Daoy (cell line): ENCODE data around the gene ATOH8. TPM values are rescaled to one million over a fixed set of nuclear protein-coding genes. Genes with fewer than 3 reads are reported as not detected.
A peak's percentile ranks its signal among the peaks of the same experiment; 100 is the strongest.

Experiments used
- DNase-seq: peaks from one replicate; pipeline ENCODE4 v3.0.0-alpha.2; 2015; ENCODE audit warnings: low read depth
- total RNA-seq: library from RNA; depleted of rRNA; stranded (reverse); fragments of >200 nt; shearing (Covaris generic); gene quantifications from 2 replicates; pipeline ENCODE4 v1.2.3, GENCODE V29; 2014

Gene ATOH8
- total RNA-seq, 1 experiment from 2014 or later: 17.7 TPM

DNA sequence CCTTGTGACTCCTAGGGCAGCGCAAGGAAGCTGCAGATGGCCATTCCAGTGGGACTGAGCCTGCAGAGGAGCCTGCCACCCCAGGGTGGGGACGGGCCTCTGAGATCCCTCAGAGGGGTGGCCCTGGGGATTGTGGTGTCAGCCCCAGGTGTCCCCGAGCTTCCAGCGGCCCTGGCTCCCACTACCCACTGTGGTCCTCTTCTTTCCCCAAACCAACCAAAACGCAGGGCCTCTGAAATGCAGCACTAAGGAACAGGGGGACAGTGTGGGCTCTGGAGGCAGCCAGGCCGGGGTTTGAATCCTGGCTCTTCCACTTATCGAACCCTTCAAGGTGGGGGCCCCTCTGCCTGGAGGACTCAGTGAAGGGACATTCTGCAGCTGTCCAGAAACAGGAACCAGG is 32.7 kb downstream of the ATOH8 start:
- DNase-seq: no peak

DNA sequence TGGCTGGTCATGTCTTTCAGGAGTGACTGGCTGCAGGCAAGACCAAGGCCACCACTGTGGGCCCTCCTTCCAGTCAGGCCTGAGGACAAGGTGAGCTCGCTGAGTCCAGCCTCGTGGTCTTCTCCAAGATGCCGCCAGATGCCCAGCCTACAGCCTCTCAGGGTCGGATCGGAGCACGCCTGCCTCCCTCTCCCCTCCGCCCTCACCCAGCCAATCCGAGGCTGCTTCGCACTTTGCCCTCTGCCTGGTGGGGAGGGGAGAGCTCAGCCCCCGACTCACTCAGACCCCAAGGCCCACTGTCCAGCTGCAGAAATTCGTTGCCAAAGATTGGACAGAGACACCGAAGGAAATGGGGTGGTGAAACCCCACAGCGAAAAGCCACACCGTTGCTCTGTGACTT is 33.1 kb downstream of the ATOH8 start:
- no peak for DNase-seq

DNA sequence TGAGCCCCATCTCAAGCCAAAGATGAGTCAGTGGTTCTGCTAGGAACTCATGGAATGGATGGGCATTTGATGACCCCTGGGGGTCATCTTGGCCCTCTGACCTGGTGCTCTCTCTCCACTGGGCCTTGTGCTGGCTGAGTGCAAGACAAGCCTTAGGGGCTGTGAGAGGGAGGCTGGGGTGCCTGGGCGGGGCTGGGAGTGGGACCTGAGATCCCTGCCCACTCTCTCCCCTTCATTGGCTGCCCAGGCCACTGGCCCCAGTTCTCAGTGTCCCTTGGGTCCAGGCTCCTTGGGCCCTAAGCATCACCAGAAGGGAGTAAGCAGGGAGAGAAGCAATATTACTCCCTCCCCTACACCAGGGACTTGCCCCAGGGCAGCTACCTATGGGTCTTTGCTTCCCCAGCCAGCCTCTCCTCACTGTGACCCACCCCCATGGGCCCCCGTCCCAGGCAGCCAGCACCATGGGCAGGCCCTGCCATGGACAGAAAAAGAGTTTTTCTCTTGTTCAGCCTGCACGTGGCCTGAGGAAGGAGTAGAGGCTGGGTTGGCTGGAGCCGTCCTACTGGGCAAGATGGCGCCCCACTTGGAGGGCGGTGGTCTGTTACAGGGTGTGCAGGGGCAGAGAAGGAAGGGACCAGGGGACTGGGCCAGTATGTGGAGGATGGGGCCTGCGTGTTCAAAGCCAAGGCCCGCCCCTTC is 33.6 kb downstream of the ATOH8 start:
- DNase-seq: no peak

DNA sequence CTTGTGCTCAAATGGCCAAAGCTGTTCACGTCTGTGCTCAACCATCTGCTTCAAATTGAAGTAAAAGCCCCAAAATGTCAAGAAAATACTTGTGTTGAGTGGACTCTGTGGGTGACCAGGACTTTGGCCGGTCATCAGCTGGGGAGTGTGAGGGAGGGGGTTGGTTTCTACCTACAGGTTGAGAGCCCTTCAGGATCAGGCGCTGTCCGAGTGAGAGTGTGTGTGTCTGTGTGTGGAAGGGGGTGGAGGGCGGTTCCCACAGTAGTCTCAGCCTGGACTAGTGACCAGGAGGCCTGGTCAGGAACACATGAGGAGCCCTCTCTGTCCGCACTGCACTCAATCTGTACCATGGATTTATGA is 34.2 kb downstream of the ATOH8 start:
- no peak for DNase-seq

DNA sequence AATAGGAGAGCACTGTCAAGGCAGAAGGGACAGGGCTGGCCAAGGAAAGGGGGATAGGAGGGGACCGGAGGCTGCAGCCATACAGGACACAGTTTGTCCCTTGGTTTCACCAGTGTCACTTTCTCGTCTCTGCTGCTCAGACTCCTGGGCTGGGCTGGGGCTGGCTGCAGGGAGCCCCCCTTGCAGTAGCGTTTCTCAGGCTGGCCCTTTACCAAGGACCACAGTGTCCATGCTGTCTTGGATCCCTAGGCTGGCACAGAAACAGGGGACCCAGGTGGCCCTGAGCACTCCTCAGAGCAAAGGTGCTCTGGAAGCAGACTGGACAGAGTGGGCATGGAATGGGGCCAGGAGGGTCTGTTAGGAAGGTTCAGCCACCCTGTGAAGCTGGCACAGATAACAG is 34.8 kb downstream of the ATOH8 start:
- DNase-seq: no peak

DNA sequence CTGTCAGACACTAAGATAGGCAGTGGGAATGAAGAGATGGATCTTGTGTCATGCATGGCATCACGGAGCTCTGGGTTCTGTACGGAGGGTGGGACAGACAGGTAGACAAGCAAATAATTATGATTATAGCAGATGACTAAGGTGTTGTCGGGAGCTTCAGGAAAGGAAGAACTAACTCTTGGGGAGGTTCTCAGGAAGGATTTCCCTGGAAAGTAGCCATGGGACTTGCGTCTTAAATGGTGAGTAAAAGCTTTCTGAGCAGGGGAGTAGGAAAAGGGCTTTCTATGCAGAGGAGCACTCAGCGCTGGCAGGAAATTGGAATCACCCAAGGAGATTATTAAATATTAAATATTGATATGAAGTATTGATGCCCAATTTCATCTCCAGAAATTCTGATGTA is 35.5 kb downstream of the ATOH8 start:
- no peak for DNase-seq

DNA sequence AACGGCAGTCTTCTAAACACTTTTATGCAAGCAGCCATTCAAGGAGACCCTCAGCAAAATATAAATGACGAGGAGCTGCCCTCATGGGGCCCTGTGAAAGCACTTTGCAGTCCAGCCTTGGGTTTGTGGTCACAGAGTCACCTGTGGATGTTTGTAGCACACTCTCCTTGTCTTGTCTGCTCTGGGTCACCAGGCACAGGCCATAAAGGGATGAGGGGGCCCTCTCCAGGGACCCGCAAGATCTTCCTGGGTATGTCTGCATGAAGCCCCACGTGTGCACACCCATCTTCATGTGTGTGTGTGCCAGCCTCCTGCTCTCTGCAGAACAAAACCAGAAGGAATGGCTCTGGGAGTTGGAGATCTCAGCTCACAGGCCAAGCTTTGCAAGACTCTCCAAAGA is 36.2 kb downstream of the ATOH8 start:
- DNase-seq: no peak

DNA sequence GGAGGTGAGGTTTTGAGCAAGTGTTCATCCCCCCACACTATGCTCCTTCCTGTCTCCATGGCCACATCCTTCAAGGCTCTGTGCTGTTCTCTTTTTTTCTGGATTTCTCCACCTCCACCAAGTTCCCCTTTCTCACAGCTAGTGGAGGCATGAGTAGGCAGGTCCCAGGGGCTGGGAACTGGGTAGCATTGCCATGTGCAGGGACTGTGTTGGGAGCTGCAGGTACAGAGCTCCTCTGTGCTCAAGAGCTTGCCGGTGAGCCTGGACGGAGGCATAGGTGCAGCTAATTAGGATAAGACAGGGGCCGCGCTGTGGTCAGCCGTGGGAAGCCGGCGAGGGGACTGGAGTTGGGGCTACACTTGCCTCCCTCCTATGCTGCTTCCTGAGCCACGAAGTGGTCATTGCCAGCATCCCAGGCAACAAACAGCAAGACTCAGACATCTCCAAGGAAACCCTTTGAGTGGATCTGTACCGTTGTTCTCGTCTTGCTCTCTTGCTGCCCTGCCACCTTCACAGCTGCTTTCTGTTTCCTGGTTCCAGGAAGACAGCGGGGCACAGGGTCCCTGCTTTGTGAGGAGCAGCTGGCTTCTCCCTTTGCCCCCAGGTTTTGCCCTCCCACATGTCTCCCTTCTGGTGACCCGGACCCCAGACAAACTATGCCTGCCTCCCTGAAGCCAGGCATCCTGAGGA is 36.9 kb downstream of the ATOH8 start:
- no peak for DNase-seq

DNA sequence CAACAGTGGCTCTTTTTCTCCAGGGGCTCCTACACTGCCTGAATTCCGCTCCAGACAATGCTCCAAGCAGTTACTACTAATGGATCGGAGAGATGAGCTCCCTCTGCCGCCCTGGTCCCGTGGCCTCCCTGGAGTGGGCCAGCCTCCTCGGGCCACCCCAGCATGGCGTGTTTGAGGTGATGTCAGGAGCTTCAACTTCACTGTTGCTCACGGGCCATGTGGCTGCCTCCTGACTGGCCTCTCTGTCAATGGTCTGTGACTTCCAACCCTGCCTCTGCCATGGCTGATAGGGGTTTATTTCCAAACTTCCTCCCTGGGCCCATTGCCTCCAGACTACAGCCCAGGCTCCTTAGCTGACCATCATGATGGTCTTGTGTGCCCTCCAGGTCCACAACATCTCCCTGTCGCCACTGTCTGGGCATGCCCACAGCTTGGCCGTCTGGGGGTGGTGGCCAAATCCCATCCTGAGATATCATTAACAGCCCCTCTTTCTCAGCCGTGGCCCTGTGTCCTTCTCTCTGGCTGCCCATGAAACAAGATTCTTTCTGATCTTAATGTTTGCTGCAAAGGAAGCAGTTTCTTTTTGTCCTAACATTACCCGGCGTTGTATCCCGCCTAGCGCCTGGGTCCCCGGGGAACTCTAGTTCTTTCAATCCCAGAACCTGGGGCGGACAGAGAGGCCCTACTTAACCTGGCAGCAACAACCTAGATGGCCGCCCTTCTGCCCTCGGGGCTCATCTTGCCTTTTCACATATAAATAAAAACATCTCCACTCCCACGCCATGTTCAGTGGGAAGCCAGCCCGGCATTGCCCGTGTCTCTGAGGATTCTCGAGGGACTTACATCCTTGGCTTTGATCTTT is 38.1 kb downstream of the ATOH8 start:
- no peak for DNase-seq

DNA sequence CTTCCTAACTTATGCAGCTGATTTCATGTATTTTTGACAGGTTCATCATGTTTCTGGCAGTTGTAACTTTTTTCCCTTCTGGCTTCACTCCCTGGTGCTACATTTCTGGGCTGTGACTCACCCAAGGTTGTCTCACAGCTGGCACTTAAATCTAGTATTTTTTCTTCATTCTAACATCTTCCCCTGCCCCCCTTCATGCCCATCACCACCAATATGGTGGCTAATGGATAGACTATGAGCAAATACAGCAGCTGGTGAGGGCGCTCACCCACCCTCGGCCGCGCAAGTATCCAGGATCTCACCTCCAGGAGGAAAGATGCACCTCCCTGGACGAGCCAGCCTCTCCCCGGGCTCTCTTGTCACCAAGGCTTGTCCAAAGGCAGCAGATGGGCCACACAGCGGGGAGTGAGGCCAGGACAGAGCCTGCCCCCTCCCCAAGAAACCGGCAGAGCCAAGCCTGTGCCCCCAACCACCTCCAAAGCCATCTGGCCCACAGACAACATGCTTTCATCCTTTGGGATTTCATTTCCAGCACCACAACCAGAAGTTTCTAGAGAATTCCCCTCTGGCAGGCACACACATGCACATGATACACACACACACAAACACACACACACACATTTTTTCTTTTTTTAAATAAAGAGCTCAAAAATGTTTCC is 39.1 kb downstream of the ATOH8 start:
- DNase-seq: peak; percentile 68

DNA sequence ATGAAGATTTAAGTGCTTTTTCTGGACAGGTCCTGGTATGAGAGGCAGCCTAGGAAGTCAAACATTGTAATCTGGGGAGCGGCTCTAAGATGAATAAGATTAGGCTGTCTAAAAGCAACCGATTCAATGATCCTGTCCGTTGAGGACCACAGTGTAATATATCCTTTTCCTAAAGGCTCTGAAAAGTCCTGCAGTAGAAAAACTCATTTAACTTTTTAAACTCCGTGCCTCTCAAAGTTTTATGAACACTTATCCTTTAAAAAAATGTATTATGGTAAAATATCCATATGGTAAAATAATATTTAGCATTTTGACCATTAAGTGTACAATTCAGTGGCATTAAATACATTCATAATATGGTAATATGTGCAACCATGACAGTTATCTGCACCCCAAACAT is 39.8 kb downstream of the ATOH8 start:
- DNase-seq: no peak

DNA sequence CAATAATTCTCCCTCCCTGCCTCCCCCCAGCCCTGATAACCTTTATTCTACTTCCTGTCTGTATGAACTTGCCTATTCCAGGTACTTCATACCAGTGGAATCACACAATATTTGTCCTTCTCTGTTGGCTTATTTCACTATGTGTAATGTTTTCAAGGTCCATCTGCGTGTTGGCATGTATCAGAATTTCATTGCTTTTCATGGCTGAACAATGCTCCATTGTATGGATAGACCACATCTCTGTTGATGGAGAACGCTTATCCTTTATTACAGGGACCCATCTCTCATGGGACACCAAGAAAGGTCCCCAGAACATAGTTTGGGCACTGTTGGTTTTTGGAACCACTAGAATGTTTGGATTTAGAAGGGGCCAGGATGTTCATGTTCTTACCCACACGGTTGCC is 40.2 kb downstream of the ATOH8 start:
- DNase-seq: no peak

DNA sequence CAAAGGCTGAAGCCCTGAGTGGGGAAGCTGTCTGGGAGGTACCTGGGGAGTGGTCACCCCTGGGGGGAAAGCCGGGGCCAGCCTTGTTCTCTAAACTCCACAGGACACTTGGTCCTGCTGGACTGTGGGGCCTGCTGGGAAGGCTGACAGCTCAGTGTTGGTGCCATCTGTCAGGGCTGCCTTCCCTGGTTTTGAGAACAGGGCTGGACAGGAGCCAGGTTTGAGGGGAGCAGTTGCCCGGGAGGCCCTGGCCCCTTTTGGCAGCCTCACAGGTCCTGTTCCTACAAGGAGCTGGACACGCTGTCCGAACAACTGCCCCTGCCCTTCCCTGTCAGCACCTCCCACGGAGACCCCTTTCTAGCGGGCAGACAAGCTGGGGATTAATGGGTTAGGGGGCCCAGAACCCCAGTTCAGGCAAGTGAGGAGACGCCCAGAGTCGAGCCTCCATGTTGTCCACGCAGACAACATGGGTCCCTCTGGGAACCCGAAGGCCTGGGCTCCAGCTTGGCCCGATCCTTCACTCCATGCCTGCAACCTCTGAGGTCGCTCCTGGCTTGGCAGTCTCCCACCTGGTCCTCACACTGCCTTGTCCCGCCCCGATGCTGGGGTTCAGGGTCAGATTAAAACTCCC is 40.8 kb downstream of the ATOH8 start:
- DNase-seq: no peak

DNA sequence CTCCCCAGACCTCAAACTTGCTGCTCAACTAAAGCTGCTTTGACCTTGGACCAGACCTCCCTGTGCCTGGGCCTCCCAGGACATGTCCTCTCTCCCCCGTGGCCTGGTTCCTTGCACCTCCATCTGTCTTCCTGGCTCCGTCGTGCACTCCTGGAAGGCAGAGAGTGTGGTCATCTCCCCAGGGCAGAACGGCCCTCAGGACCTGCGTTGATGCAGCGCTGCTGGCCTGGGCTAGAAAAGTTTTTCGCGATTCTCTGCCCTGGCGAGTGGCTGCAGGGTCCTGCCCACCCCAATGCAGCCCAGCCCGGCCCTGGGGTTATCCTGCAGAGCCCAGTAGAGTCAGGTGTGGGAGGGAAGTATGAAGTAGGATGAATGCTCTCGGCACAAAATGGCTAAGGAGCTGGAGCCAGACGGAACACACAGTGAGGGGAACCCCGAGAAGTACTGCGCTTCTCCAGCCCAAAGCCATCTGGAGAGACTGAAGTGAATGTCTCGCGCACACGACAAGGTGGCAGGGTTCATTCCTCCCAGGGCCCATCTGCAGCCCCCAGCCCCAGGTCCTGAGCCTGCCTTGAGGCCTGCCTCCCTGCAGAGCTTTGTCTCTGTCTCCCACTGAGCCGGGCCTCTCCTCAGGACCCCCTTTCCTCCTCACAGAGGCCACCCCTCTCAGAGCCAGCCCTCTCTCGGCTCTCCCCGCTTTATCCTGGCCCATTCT is 41.7 kb downstream of the ATOH8 start:
- DNase-seq: no peak

DNA sequence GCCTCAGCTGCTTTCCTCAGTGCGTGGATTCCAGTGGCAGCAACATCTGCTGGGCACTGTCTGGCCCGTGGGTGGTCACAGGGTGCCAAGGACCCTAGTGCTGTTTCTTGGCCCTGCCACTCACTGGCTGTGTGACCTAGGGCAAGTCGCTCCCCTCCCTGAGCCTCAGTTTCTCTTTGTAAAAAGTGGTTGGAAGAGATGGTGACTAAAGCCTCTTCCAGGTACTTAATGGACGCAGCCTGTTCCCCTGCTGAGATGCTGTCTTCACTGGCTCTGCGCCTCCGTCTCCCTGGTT is 42.2 kb downstream of the ATOH8 start:
- no peak for DNase-seq

DNA sequence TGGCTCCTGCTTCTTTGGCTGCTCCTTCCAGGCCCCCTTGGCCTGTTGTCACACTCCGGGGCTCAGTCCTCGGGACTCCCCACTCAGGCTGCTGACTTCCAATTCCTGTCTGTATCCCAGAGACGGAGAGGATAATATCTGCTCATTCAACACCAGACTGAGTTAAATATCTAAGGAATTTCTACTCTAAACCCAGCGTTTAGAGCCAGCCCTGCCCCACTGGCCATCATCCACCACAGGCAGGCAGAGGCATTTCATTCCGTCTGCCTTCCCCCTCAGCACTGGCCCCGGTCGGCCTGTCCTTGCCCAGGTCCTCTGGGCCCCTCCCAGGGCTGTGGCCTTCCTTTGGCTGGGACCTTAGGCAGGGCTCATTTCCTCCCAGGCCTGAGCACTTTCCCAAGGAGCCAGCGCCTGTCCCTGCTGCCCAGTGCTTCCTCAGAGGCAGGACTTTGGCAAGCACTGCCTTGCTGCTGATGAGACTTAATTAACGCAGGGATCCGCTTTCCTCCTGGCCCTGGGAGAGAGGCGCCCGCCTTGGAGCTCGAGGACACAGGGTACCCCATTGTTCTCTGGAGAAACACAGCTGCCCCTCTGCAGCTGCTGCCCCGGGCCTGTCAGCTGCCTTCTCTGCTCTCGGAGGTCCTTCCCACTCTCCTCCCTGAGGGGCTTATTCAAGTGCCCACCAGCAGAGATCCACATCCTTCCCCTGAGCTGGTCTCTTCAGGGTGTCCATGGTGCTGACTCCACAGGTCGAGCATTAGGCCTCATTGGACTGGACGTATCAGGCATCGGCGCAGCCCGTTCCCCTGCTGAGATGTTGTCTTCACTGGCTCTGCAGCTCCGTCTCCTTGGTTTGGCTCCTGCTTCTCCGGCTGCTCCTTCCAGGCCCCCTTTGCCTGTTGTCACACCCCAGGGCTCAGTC is 42.8 kb downstream of the ATOH8 start:
- DNase-seq: no peak

DNA sequence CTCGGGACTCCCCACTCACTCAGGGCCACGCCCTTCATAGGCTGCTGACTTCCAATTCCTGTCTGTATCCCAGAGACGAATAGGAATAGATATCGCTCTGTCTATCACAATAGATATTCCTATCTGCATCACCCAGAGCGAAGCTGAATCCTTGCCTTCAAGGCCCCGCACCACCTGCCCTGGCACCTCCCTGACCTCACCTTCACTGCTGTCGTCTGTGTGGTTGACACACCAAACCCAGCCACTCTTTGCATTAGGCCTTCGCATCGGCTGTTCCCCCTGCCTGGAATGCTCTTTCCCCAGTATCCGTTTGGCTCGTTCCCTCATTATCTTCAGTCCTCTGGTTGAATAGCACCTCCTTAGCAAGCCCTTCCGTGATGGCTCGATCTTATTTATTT is 43.5 kb downstream of the ATOH8 start:
- no peak for DNase-seq

DNA sequence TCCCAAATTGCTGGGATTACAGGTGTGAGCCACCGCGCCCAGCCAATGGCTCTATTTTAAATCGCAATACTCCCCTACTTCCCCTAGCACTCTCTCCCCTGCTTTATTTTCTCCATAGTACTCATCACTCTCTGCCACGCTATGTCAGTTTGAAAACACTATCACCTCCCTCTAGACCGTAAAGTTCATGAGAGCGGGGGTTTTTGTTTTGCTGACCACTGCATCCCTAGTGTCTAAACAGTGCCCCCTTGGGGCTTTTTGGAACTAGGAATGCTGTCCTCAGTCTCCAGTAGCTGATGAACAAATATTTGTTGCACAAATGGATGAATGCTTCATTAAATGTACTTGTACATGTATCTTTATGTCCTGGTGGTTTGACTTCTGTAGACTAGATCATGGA is 44.1 kb downstream of the ATOH8 start:
- no peak for DNase-seq

DNA sequence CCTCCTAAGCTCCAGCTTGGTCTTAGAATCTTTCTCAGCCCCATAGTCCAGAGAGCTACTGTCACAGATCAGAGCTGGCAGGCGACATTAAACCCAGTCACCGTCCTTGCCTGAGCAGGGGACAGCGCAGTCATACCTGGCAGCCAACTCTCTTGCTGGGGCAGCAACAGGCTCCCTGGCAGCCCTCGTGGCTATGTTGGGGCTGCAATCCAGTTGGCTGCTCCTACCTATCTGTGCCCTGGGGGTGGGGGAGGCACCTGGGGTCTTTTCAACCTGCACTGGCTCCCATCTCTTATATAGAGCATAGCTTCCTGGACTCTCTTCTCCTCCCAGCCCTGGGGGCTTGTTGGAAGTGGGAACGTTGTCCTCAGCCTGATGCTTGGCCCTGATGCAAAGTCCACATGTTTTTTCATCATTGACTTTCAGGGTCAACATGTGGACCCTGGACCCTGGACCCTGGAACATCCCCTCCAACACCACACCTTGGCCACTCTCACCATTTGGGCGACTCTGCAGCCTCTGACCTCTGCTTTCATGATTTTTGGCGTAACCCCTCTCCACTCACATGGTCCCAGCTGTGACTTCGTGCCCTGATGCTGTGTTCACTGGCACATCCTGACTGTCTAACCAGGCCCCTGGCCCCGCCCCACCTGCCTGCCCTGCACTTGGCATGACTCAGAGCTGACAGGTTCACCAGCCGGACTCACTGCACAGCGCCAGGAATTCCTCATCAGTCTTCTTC is 45.6 kb downstream of the ATOH8 start:
- peak; percentile 71 for DNase-seq

DNA sequence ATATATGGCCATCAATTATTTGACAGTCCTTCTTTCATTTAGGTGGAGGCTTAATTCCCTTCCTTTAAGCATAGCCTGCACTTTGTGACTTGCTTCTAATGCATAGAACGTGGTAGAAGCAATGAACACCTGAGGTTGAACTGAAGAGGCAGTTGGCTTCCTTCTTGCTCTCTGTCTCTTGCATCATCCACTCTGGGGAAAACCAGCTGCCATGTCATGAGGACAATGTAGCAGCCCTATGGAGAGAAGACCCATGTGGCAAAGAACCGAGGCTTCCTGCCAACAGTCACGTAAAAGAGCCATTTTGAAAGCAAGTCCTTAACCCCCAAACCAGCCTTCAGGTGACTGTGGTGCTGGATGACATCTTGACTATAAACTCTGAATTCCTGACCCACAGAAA is 46.8 kb downstream of the ATOH8 start:
- DNase-seq: no peak
